VCaP (cell line): ENCODE data around the gene DISC1.
"Not testable (repeated sequence)": the region's sequence is repeated elsewhere in the genome, so short reads cannot be mapped to it uniquely, and the experiment has no call there.

Experiments
- H3K27ac ChIP-seq: fragments of 450-650 bp; 2 replicates; pipeline ENCODE4 v1.5.1; 2017
- CTCF ChIP-seq: fragments of 450-650 bp; conservative IDR thresholded peaks from 2 replicates; pipeline ENCODE4 v1.5.1; 2017; ENCODE audit warnings: mild to moderate bottlenecking, moderate library complexity

Gene DISC1

GRCh38 chr1:231618609-231619256, 7.9 kb upstream of the DISC1 start:
- no peak for TF ChIP-seq CTCF
- H3K27ac ChIP-seq, result no peak overlapping the region

GRCh38 chr1:231619257-231619634, 7.3 kb upstream of the DISC1 start:
- H3K27ac ChIP-seq, result no peak overlapping the region
- TF ChIP-seq CTCF, result no peak

GRCh38 chr1:231625042-231625441, 1.5 kb upstream of the DISC1 start:
- not testable (repeated sequence) for H3K27ac ChIP-seq

GRCh38 chr1:231625975-231626534, 535 bp upstream of the DISC1 start:
- peak overlapping the region; percentile 75; the same call in 1 of the 2 replicates for H3K27ac ChIP-seq
- no peak for TF ChIP-seq CTCF

GRCh38 chr1:231626951-231627614, 493 bp downstream of the DISC1 start:
- TF ChIP-seq CTCF, result no peak
- peak overlapping the region; percentile 75 for H3K27ac ChIP-seq

GRCh38 chr1:231628207-231628876, 1.8 kb downstream of the DISC1 start:
- TF ChIP-seq CTCF, result no peak
- no peak overlapping the region for H3K27ac ChIP-seq

GRCh38 chr1:231629132-231629531, 2.5 kb downstream of the DISC1 start:
- no peak overlapping the region for H3K27ac ChIP-seq
- TF ChIP-seq CTCF, result no peak
